Central memory CD8-positive, alpha-beta T cell (primary cell): ENCODE measurements around the gene ARAP3.
A peak's percentile ranks its signal among the peaks of the same experiment; 100 is the strongest.
"Not testable (repeated sequence)": the region's sequence is repeated elsewhere in the genome, so short reads cannot be mapped to it uniquely, and the experiment has no call there.

Source experiments
- ATAC-seq: fragments of 150-1000 bp; cut with Tn5 transposase; replicated peaks from 2 replicates; pipeline ENCODE4 v1.10.0; 2022; ENCODE audit warnings: mild to moderate bottlenecking, moderate FRiP score, moderate number of reproducible peaks; ENCODE audit not compliant: poor library complexity, severe bottlenecking; ENCODE audit errors: extremely low read depth
- DNase-seq, 2 donors: peaks; one replicate each; pipeline ENCODE4 v3.0.0; 2021; ENCODE audit warnings: low spot score in 2 of 2
- H3K27ac Mint-ChIP-seq: one replicate; pipeline ENCODE4 v1.8.0; 2022; ENCODE audit warnings: low read depth, mild to moderate bottlenecking, moderate library complexity, mixed read lengths
- H3K27me3 Mint-ChIP-seq: one replicate; pipeline ENCODE4 v1.8.0; 2022; ENCODE audit warnings: mixed read lengths
- H3K36me3 Mint-ChIP-seq: one replicate; pipeline ENCODE4 v1.8.0; 2022; ENCODE audit warnings: mild to moderate bottlenecking, moderate library complexity, mixed read lengths; ENCODE audit not compliant: insufficient read depth
- H3K4me1 Mint-ChIP-seq: one replicate; pipeline ENCODE4 v1.8.0; 2022; ENCODE audit warnings: mixed read lengths
- H3K4me3 Mint-ChIP-seq: one replicate; pipeline ENCODE4 v1.8.0; 2022; ENCODE audit warnings: mild to moderate bottlenecking, moderate library complexity, mixed read lengths
- H3K9me3 Mint-ChIP-seq: one replicate; pipeline ENCODE4 v1.8.0; 2022; ENCODE audit warnings: mixed read lengths

ARAP3 gene

DNA sequence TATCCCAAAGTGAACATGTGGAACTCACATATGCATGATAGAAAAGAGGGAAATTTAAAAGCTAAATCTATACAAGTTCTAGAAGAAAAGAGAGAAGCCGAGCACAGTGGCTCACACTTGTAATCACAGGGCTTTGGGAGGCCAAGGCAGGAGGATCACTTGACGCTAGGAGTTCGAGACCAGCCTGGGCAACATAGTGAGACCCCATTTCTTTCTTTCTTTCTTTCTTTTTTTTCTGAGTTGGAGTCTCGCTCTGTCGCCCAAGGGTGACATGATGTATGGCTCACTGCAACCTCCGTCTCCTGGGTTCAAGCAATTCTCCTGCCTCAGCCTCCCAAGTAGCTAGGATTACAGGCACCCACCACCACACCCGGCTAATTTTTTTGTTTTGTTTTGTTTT lies 72.1 kb downstream of the ARAP3 start:
- Mint-ChIP-seq H3K4me1 (peaks cover 85% of the 10 kb centered on the region), H3K27ac (peak overlapping the region; percentile 84), H3K36me3 (peaks cover 17% of the 10 kb centered on the region)
- H3K4me3 Mint-ChIP-seq, H3K27me3 Mint-ChIP-seq, H3K9me3 Mint-ChIP-seq, ATAC-seq, DNase-seq: not testable (repeated sequence)

DNA sequence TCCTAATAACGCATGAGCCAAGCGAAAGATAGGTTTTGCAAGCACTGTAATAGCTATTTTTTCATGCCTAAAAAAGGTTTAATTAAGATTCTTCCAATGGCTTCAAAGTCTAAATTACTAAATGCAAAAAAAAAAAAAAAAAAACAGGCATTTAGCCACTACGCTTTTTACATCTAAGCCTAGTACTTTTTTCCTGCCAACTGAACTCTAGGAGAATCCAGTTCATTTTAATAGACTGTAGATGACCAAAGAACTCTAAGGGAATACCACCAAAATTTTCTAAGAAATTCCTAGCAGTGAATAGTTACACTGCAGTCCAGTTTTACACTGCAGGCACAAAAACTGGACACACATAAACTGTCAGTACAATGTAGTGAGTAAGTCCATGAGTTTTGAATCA lies 73.0 kb downstream of the ARAP3 start:
- no peak for ATAC-seq
- Mint-ChIP-seq H3K4me3 (no peak overlapping the region), H3K27me3 (no peaks in the 10 kb centered on the region), H3K4me1 (peaks cover 86% of the 10 kb centered on the region), H3K36me3 (peaks cover 19% of the 10 kb centered on the region), H3K9me3 (no peaks in the 10 kb centered on the region), H3K27ac (peak overlapping the region; percentile 84)
- no peak for DNase-seq

DNA sequence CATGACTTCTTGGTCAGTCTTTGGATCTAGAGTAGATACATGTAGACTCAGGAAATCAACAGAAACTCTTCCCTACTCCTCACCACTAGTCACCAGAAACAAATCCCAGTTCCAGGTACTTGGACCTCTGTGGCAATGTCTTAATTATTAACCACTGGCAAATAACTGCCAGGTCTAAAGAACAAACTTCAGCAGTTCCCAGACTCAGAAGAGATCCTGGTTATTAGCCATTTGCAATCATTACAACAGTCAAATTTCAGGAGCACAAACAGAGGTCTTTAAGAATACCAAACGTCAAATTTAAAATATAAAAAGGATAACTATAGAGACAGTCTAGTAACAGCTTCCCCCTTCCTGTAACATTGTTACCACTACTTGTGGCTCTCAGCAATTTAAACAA lies 73.5 kb downstream of the ARAP3 start:
- H3K4me1 Mint-ChIP-seq = peaks cover 86% of the 10 kb centered on the region
- H3K27ac Mint-ChIP-seq = peak overlapping the region; percentile 84
- H3K27me3 Mint-ChIP-seq = no peaks in the 10 kb centered on the region
- ATAC-seq (no peak), DNase-seq (no peak)
- no peaks in the 10 kb centered on the region for H3K9me3 Mint-ChIP-seq
- peak overlapping the region; percentile 71 for H3K4me3 Mint-ChIP-seq
- H3K36me3 Mint-ChIP-seq = peaks cover 19% of the 10 kb centered on the region

DNA sequence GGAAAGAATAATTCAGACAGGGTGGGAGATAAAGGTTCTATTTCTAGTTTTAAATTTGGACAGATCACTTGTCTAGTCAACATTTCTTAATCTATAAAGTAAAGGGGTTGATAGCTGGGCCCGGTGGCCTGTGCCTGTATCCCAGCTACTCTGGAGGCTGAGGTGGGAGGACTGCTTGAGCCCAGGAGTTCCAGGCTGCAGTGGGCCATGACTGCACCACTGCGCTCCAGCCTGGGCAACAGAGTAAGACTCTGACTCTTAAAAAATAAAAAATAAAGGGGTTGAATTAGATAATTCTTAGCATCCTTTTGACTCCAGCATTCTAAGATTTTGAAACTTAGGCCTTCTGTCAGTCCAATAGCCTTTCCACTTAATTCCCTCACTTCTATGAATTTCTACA lies 74.0 kb downstream of the ARAP3 start:
- peaks cover 19% of the 10 kb centered on the region for H3K36me3 Mint-ChIP-seq
- H3K27ac Mint-ChIP-seq = peak overlapping the region; percentile 84
- H3K9me3 Mint-ChIP-seq = no peaks in the 10 kb centered on the region
- no peak for ATAC-seq
- no peak for DNase-seq
- peaks cover 86% of the 10 kb centered on the region for H3K4me1 Mint-ChIP-seq
- peak overlapping the region; percentile 71 for H3K4me3 Mint-ChIP-seq
- no peaks in the 10 kb centered on the region for H3K27me3 Mint-ChIP-seq

DNA sequence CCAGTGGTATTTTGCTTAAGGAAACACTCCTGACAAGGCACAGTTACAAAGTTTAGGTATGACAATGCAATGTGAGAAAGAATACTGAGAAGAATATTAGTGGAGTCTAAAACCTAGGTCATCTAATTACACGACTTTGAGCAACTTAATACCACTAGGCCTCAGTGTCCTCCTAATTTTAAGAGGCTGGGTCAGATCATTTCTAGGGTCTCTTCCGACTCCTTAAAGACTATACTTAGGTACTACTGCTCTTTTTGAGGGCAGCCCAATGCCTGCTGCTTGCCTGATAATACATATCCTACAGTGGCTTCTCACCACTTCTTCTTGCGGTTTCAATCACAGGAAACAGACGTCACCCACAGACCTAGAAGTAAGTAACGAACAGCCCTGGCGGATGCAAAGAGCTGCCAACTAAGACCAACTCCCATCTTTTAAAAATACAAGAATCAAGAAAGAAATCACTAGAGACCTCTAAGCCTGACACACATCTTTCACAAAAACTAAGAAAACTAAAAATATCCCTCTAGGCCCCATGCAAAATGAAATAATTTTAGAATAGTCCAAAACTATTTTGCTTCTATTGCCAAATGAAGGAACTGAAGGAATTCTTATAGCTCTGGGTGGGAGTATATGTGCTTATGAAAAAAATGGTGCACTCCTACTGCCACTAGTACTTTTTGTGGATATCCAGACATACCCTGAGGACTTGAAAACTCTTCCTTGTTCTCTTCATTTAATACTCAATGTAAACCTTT lies 76.3 kb downstream of the ARAP3 start:
- Mint-ChIP-seq H3K27ac (peak overlapping the region; percentile 84), H3K9me3 (no peaks in the 10 kb centered on the region), H3K4me3 (peak overlapping the region; percentile 71), H3K4me1 (peaks cover 76% of the 10 kb centered on the region), H3K36me3 (peaks cover 9% of the 10 kb centered on the region), H3K27me3 (no peaks in the 10 kb centered on the region)
- peak; percentile 37 to 69 for DNase-seq
- ATAC-seq = peak; percentile 99

DNA sequence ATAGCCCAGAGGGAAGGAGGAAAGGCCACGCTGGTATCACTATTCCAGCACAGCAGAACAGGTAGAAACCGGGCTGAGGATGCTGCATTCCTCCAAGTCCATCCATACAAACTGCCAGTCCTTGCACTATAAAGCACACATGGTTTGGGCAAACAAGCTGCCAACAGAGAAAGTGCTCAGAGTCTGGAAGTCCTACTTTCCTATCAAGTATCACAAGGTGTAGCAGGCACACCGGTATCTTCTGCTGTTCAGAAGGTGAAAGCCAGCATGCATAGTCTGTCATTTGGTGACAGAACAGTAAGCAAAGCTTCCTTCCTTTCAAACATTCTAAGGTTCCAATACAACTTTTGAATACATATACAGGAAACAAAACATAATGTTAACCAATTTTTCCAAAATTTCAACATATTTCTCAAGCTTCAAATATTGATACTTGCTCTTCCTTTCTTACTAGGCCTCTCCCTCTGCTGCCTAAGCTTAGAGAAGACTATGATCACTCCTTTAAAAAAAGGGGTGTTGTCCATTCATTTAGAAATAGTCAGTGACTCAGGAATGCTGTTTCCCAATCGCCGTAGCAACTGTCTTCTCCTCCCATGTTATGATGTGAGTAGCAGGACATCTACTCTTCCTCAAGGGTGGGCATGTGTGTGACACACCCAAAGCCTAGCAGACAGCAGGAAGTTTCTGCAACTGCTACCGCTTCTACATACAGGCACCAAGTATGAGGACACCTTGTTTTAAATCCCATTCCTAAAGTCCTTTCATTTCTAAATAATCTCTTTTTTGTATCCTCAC lies 77.9 kb downstream of the ARAP3 start:
- Mint-ChIP-seq H3K4me3 (peak overlapping the region; percentile 72), H3K27me3 (no peaks in the 10 kb centered on the region), H3K9me3 (no peaks in the 10 kb centered on the region), H3K4me1 (peaks cover 78% of the 10 kb centered on the region), H3K36me3 (peaks cover 6% of the 10 kb centered on the region), H3K27ac (peak overlapping the region; percentile 84)
- ATAC-seq = no peak
- DNase-seq = no peak
